HL-60 (cell line): ENCODE data around the gene TICAM2.

Experiments
- DNase-seq, 2 experiments: peaks; one replicate each; pipeline ENCODE4 v3.0.0-alpha.2; 2010 to 2020; ENCODE audit warnings: low read depth in 1 of 2, low spot score in 1 of 2
- H3K27ac ChIP-seq: fragments of 250-450 bp; sonication (Bioruptor Pico); replicated peaks from 2 replicates; pipeline ENCODE4 v1.5.1; 2020; ENCODE audit warnings: mild to moderate bottlenecking, moderate library complexity
- H3K27me3 ChIP-seq: fragments of 250-450 bp; sonication (Bioruptor Pico); 2 replicates; pipeline ENCODE4 v1.5.1; 2021; ENCODE audit warnings: mild to moderate bottlenecking, moderate library complexity; ENCODE audit not compliant: insufficient read depth, poor library complexity, severe bottlenecking
- H3K4me3 ChIP-seq: replicated peaks from 2 replicates; pipeline ENCODE4 v1.5.1; 2011; ENCODE audit warnings: mild to moderate bottlenecking, control low read depth, low read length; ENCODE audit not compliant: insufficient read depth
- GABPA ChIP-seq: IDR thresholded peaks from 2 replicates; pipeline ENCODE4 v1.6.1; 2012; ENCODE audit warnings: low read depth
- POLR2AphosphoS5 ChIP-seq: IDR thresholded peaks from 2 replicates; pipeline ENCODE4 v1.6.1; 2012; ENCODE audit warnings: low read depth
- SPI1 ChIP-seq: IDR thresholded peaks from 2 replicates; pipeline ENCODE4 v1.6.1; 2012; ENCODE audit warnings: low read depth, mild to moderate bottlenecking, borderline replicate concordance
- TF ChIP-seq, protein P1 (sequence below): IDR thresholded peaks from one replicate; pipeline ENCODE4 v1.5.1; 2011; ENCODE audit warnings: low read length, control low read depth, inconsistent platforms; ENCODE audit not compliant: insufficient read depth
- TF ChIP-seq, protein P2 (sequence below): IDR thresholded peaks from 2 replicates; pipeline ENCODE4 v1.6.1; 2012; ENCODE audit warnings: low read depth; ENCODE audit not compliant: insufficient replicate concordance

The TICAM2 gene

GRCh38 chr5:115644046-115644445, 41.8 kb upstream of the TICAM2 start:
- no peak overlapping the region for H3K4me3 ChIP-seq
- no peaks in the 10 kb centered on the region for H3K27me3 ChIP-seq
- TF ChIP-seq, protein P1, sequence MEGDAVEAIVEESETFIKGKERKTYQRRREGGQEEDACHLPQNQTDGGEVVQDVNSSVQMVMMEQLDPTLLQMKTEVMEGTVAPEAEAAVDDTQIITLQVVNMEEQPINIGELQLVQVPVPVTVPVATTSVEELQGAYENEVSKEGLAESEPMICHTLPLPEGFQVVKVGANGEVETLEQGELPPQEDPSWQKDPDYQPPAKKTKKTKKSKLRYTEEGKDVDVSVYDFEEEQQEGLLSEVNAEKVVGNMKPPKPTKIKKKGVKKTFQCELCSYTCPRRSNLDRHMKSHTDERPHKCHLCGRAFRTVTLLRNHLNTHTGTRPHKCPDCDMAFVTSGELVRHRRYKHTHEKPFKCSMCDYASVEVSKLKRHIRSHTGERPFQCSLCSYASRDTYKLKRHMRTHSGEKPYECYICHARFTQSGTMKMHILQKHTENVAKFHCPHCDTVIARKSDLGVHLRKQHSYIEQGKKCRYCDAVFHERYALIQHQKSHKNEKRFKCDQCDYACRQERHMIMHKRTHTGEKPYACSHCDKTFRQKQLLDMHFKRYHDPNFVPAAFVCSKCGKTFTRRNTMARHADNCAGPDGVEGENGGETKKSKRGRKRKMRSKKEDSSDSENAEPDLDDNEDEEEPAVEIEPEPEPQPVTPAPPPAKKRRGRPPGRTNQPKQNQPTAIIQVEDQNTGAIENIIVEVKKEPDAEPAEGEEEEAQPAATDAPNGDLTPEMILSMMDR: no peak
- TF ChIP-seq POLR2AphosphoS5 (no peak), SPI1 (no peak), GABPA (no peak)
- TF ChIP-seq, protein P2, sequence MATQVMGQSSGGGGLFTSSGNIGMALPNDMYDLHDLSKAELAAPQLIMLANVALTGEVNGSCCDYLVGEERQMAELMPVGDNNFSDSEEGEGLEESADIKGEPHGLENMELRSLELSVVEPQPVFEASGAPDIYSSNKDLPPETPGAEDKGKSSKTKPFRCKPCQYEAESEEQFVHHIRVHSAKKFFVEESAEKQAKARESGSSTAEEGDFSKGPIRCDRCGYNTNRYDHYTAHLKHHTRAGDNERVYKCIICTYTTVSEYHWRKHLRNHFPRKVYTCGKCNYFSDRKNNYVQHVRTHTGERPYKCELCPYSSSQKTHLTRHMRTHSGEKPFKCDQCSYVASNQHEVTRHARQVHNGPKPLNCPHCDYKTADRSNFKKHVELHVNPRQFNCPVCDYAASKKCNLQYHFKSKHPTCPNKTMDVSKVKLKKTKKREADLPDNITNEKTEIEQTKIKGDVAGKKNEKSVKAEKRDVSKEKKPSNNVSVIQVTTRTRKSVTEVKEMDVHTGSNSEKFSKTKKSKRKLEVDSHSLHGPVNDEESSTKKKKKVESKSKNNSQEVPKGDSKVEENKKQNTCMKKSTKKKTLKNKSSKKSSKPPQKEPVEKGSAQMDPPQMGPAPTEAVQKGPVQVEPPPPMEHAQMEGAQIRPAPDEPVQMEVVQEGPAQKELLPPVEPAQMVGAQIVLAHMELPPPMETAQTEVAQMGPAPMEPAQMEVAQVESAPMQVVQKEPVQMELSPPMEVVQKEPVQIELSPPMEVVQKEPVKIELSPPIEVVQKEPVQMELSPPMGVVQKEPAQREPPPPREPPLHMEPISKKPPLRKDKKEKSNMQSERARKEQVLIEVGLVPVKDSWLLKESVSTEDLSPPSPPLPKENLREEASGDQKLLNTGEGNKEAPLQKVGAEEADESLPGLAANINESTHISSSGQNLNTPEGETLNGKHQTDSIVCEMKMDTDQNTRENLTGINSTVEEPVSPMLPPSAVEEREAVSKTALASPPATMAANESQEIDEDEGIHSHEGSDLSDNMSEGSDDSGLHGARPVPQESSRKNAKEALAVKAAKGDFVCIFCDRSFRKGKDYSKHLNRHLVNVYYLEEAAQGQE: no peak
- no peak overlapping the region for H3K27ac ChIP-seq
- no peak for DNase-seq

GRCh38 chr5:115641948-115642347, 39.7 kb upstream of the TICAM2 start:
- TF ChIP-seq POLR2AphosphoS5 (no peak), GABPA (no peak), SPI1 (no peak)
- TF ChIP-seq, protein P2: no peak
- TF ChIP-seq, protein P1: no peak
- H3K27me3 ChIP-seq: no peaks in the 10 kb centered on the region
- no peak for DNase-seq
- H3K4me3 ChIP-seq: no peak overlapping the region
- H3K27ac ChIP-seq: no peak overlapping the region

- Histone ChIP-seq H3K27me3 (no peaks in the 10 kb centered on the region), H3K4me3 (no peak overlapping the region), H3K27ac (no peak overlapping the region)
- TF ChIP-seq SPI1 (no peak), POLR2AphosphoS5 (no peak), GABPA (no peak)
- TF ChIP-seq, protein P1: no peak
- TF ChIP-seq, protein P2: no peak
- no peak for DNase-seq
These were observed 38.0 kb upstream of the TICAM2 start for GRCh38 chr5:115640274-115640673.
